IMR-90 (cell line): ENCODE measurements around the gene TMCC3. TPM values are rescaled to one million over a fixed set of nuclear protein-coding genes. Genes with fewer than 3 reads are reported as not detected.

Experiments
- ATAC-seq: fragments of 200-7000 bp; cut with Tn5 transposase; 2 replicates; pipeline ENCODE4 v1.9.1; 2020; ENCODE audit warnings: low read depth, mild to moderate bottlenecking, moderate library complexity
- BruUV-seq: library from RNA; stranded (reverse); fragments of 400-500 nt; replicated peaks from 2 replicates; lab custom pipeline; 2021; lab: Mats Ljungman, UMichigan
- CTCF ChIA-PET: fragments of 300-600 bp; formaldehyde crosslinking; extraction: SDS; loops from one replicate; lab custom pipeline; 2021; ENCODE audit warnings: antibody characterized with exemption; lab: Yijun Ruan, JAX
- POLR2A ChIA-PET: fragments of 300-600 bp; sonication (Branson Sonifier 250); formaldehyde crosslinking; loops from one replicate; lab custom pipeline; 2022; ENCODE audit warnings: antibody characterized with exemption; ENCODE audit not compliant: unreplicated experiment; lab: Charles Lee
- DNase-seq: peaks from one replicate; pipeline ENCODE4 v3.0.0; 2013
- H2AFZ ChIP-seq: replicated peaks from 2 replicates; pipeline ENCODE3; 2013; ENCODE audit warnings: low read length, mild to moderate bottlenecking; ENCODE audit not compliant: poor library complexity
- H2AK5ac ChIP-seq: 2 replicates; pipeline ENCODE4 v1.6.1; 2013; ENCODE audit warnings: low read depth, low read length, inconsistent platforms
- H2AK9ac ChIP-seq: replicated peaks from 2 replicates; pipeline ENCODE3; 2013; ENCODE audit warnings: mild to moderate bottlenecking, low read depth, low read length, moderate library complexity; ENCODE audit not compliant: poor library complexity
- H2BK120ac ChIP-seq: 2 replicates; pipeline ENCODE4 v1.6.1; 2013; ENCODE audit warnings: low read depth, low read length, inconsistent platforms
- H2BK15ac ChIP-seq: 3 replicates; pipeline ENCODE4 v1.6.1; 2013; ENCODE audit warnings: low read depth, low read length, inconsistent platforms
- H2BK20ac ChIP-seq: 2 replicates; pipeline ENCODE4 v1.6.1; 2013; ENCODE audit warnings: low read depth, mild to moderate bottlenecking, inconsistent platforms, low read length, moderate library complexity
- H2BK5ac ChIP-seq: 2 replicates; pipeline ENCODE4 v1.6.1; 2013; ENCODE audit warnings: mild to moderate bottlenecking, low read depth, low read length, inconsistent platforms; ENCODE audit not compliant: poor library complexity, severe bottlenecking
- H3K14ac ChIP-seq: replicated peaks from 2 replicates; pipeline ENCODE4 v1.6.1; 2013; ENCODE audit warnings: low read depth, low read length, inconsistent platforms
- H3K18ac ChIP-seq: 2 replicates; pipeline ENCODE4 v1.6.1; 2013; ENCODE audit warnings: low read depth, low read length, control low read depth
- H3K23ac ChIP-seq: 2 replicates; pipeline ENCODE4 v1.6.1; 2013; ENCODE audit warnings: low read depth, low read length, inconsistent platforms
- H3K27ac ChIP-seq: 2 replicates; pipeline ENCODE4 v1.5.1; 2013; ENCODE audit warnings: mild to moderate bottlenecking, control low read depth, low read length; ENCODE audit not compliant: insufficient read depth
- H3K27me3 ChIP-seq: 2 replicates; pipeline ENCODE4 v1.6.1; 2013; ENCODE audit warnings: low read length; ENCODE audit not compliant: control insufficient read depth, insufficient read depth
- H3K36me3 ChIP-seq: 2 replicates; pipeline ENCODE4 v1.6.1; 2013; ENCODE audit warnings: low read length, mixed read lengths; ENCODE audit not compliant: control insufficient read depth, insufficient read depth
- H3K4ac ChIP-seq: 2 replicates; pipeline ENCODE4 v1.6.1; 2013; ENCODE audit warnings: low read depth, low read length, inconsistent platforms
- H3K4me1 ChIP-seq: 2 replicates; pipeline ENCODE4 v1.6.1; 2013; ENCODE audit warnings: low read length, mixed read lengths; ENCODE audit not compliant: control insufficient read depth, insufficient read depth
- H3K4me2 ChIP-seq: 2 replicates; pipeline ENCODE4 v1.6.1; 2013; ENCODE audit warnings: low read depth, mild to moderate bottlenecking, control low read depth, low read length, moderate library complexity
- H3K4me3 ChIP-seq: 2 replicates; pipeline ENCODE4 v1.5.1; 2013; ENCODE audit warnings: low read depth, mild to moderate bottlenecking, control low read depth, low read length, moderate library complexity; ENCODE audit not compliant: insufficient read depth
- H3K56ac ChIP-seq: 2 replicates; pipeline ENCODE4 v1.6.1; 2013; ENCODE audit warnings: low read length, inconsistent platforms; ENCODE audit not compliant: insufficient read depth; ENCODE audit errors: extremely low read depth
- H3K79me1 ChIP-seq, 2 experiments: 2 replicates each; pipeline ENCODE4 v1.6.1; 2013; ENCODE audit warnings: low read length in 2 of 2, inconsistent platforms in 1 of 2, low read depth in 1 of 2
- H3K9ac ChIP-seq: 2 replicates; pipeline ENCODE4 v1.6.1; 2013; ENCODE audit warnings: low read depth, low read length, control low read depth
- H3K9me1 ChIP-seq: 2 replicates; pipeline ENCODE4 v1.6.1; 2013; ENCODE audit warnings: low read length, inconsistent platforms; ENCODE audit not compliant: insufficient read depth
- H3K9me3 ChIP-seq: 2 replicates; pipeline ENCODE4 v1.6.1; 2013; ENCODE audit warnings: low read length; ENCODE audit not compliant: control insufficient read depth, insufficient read depth
- H4K20me1 ChIP-seq: 2 replicates; pipeline ENCODE4 v1.6.1; 2013; ENCODE audit warnings: low read length, inconsistent platforms; ENCODE audit not compliant: insufficient read depth
- H4K5ac ChIP-seq: 2 replicates; pipeline ENCODE4 v1.6.1; 2013; ENCODE audit warnings: mild to moderate bottlenecking, low read depth, low read length, control low read depth
- H4K8ac ChIP-seq, 2 experiments: 2 replicates each; pipeline ENCODE4 v1.6.1; 2013; ENCODE audit warnings: low read depth in 2 of 2, low read length in 2 of 2, control low read depth in 1 of 2, inconsistent platforms in 1 of 2
- H4K91ac ChIP-seq: 2 replicates; pipeline ENCODE4 v1.6.1; 2013; ENCODE audit warnings: low read depth, low read length, inconsistent platforms; ENCODE audit not compliant: insufficient read depth
- BHLHE40 ChIP-seq: fragments of 150-350 bp; IDR thresholded peaks from 2 replicates; pipeline ENCODE4 v1.6.1; 2016; ENCODE audit warnings: mild to moderate bottlenecking, low read depth, low read length
- CEBPB ChIP-seq: IDR thresholded peaks from 2 replicates; pipeline ENCODE4 v1.6.1; 2012; ENCODE audit warnings: low read depth, low read length, improper control_type of control experiment
- CHD1 ChIP-seq: IDR thresholded peaks from 2 replicates; pipeline ENCODE4 v1.6.1; 2012; ENCODE audit warnings: low read depth, low read length, improper control_type of control experiment
- FOS ChIP-seq: fragments of 150-350 bp; IDR thresholded peaks from 2 replicates; pipeline ENCODE4 v1.6.1; 2016; ENCODE audit warnings: low read depth, low read length
- MAFK ChIP-seq: IDR thresholded peaks from 2 replicates; pipeline ENCODE4 v1.6.1; 2012; ENCODE audit warnings: low read depth, low read length, improper control_type of control experiment
- MAZ ChIP-seq: IDR thresholded peaks from 2 replicates; pipeline ENCODE4 v1.6.1; 2012; ENCODE audit warnings: low read depth, mild to moderate bottlenecking, low read length, improper control_type of control experiment, moderate library complexity, borderline replicate concordance
- MXI1 ChIP-seq: IDR thresholded peaks from 2 replicates; pipeline ENCODE4 v1.6.1; 2012; ENCODE audit warnings: low read depth, mild to moderate bottlenecking, low read length, moderate library complexity, borderline replicate concordance
- NFE2L2 ChIP-seq: fragments of 150-350 bp; IDR thresholded peaks from 2 replicates; pipeline ENCODE4 v1.6.1; 2016; ENCODE audit warnings: low read depth, mild to moderate bottlenecking, low read length
- POLR2A ChIP-seq: IDR thresholded peaks from 2 replicates; pipeline ENCODE4 v1.6.1; 2012; ENCODE audit warnings: mild to moderate bottlenecking, low read depth, low read length
- RAD21 ChIP-seq: IDR thresholded peaks from 2 replicates; pipeline ENCODE4 v1.6.1; 2012; ENCODE audit warnings: low read length, improper control_type of control experiment
- RCOR1 ChIP-seq: IDR thresholded peaks from 2 replicates; pipeline ENCODE4 v1.6.1; 2012; ENCODE audit warnings: mild to moderate bottlenecking, low read length, improper control_type of control experiment; ENCODE audit not compliant: insufficient replicate concordance
- RFX5 ChIP-seq: IDR thresholded peaks from 2 replicates; pipeline ENCODE4 v1.8.0; 2012; ENCODE audit warnings: low read depth, mild to moderate bottlenecking, low read length, moderate library complexity
- SMC3 ChIP-seq: fragments of 150-350 bp; IDR thresholded peaks from 2 replicates; pipeline ENCODE4 v1.6.1; 2016; ENCODE audit warnings: low read depth, mild to moderate bottlenecking, antibody characterized with exemption, low read length, moderate library complexity
- WGBS, 2 experiments: methylation state at CpG; one replicate each; pipeline versions ENCODE4 v1.1.5 to v1.1.7; 2013; ENCODE audit warnings: missing lambda C conversion rate in 2 of 2; ENCODE audit not compliant: insufficient read length in 1 of 2; ENCODE audit errors: extremely low coverage in 2 of 2; 5-methylcytosine and 5-hydroxymethylcytosine counted together
- dilution Hi-C: fragments of 300-500 bp; cut with HindIII; formaldehyde crosslinking; loops from one replicate; pipeline ENCODE4 v1.14.3; 2018; ENCODE audit warnings: low sequenced_read_pairs; ENCODE audit not compliant: unreplicated experiment
- in situ Hi-C: fragments of 300-500 bp; cut with MboI; formaldehyde crosslinking; loops from 3 replicates; pipeline ENCODE4 v1.14.3; 2019; ENCODE audit warnings: low sequenced_read_pairs, inconsistent platforms, mixed read lengths
- intact Hi-C: fragments of 100-400 bp; cut with micrococcal nuclease; formaldehyde crosslinking; loops from 2 replicates; pipeline ENCODE4 v1.10.0; 2022
- polyA plus RNA-seq, 3 experiments: library from polyadenylated mRNA; depleted of rRNA; stranded (reverse); fragments of >200 nt; gene quantifications; 2 replicates each; pipeline ENCODE4 v1.2.3, GENCODE V29; 2012; ENCODE audit warnings: low replicate concordance in 1 of 3
- total RNA-seq: library from RNA; depleted of rRNA; stranded (reverse); fragments of >200 nt; gene quantifications from 2 replicates; pipeline ENCODE4 v1.2.3, GENCODE V29; 2012
- TF ChIP-seq, protein P1 (sequence below): fragments of 150-350 bp; IDR thresholded peaks from 2 replicates; pipeline ENCODE4 v1.6.1; 2017; ENCODE audit warnings: mild to moderate bottlenecking, antibody characterized with exemption, low read length, low read depth
- TF ChIP-seq, protein P2 (sequence below): fragments of 150-350 bp; IDR thresholded peaks from 2 replicates; pipeline ENCODE4 v1.6.1; 2016; ENCODE audit warnings: low read depth, mild to moderate bottlenecking, low read length, moderate library complexity, borderline replicate concordance
- TF ChIP-seq, protein P3 (sequence below): conservative IDR thresholded peaks from 2 replicates; pipeline ENCODE4 v1.5.1; 2012; ENCODE audit warnings: mild to moderate bottlenecking, low read depth, low read length, improper control_type of control experiment

Gene TMCC3
- total and polyA plus RNA-seq, 2 of the 4 experiments (the other 2 are of a cell fraction): 0.14 to 0.36 TPM

DNA sequence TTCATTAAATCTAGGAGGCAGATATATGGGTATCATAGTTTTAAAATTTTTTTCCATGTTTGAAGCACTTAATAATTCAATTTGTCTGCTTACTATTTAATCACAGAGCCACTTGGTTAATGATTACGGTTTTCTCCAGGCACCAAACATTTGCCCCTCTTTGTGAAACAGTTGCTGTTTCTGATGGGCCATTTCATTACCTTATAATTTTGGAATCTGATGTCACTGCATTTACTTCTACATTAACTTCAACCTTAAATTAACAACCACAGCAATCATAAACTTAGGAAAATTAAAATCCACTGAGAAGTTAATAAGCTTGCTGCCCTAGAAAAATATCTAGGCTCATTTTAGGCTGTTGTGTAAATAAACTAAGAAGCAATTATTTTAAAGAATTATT, 17.0 kb downstream of the TMCC3 start:
- H3K4me3 ChIP-seq: no peak overlapping the region
- no peaks in the 10 kb centered on the region for H4K20me1 ChIP-seq
- in situ Hi-C loops (no loop called here), dilution Hi-C loops (no loop called here), intact Hi-C loops (no loop called here)
- H2BK5ac ChIP-seq: no peak overlapping the region
- H3K4me1 ChIP-seq: no peaks in the 10 kb centered on the region
- H2BK15ac ChIP-seq: no peak overlapping the region
- no peak overlapping the region for H2BK20ac ChIP-seq
- H3K14ac ChIP-seq: no peak overlapping the region
- H2AK9ac ChIP-seq: no peak overlapping the region
- no peaks in the 10 kb centered on the region for H3K9me1 ChIP-seq
- ChIA-PET CTCF (no interaction called here), POLR2A (no interaction called here)
- no peak overlapping the region for H3K18ac ChIP-seq
- H3K27me3 ChIP-seq: peaks cover 4% of the 10 kb centered on the region
- no peak overlapping the region for H2AK5ac ChIP-seq
- no peak overlapping the region for H3K56ac ChIP-seq
- DNase-seq (no peak), ATAC-seq (no peak)
- no peak overlapping the region for H2BK120ac ChIP-seq
- no peak overlapping the region for H3K4me2 ChIP-seq
- H3K9me3 ChIP-seq: no peaks in the 10 kb centered on the region
- no peak for TF ChIP-seq FOS
- TF ChIP-seq MAFK: no peak
- TF ChIP-seq, protein P1, sequence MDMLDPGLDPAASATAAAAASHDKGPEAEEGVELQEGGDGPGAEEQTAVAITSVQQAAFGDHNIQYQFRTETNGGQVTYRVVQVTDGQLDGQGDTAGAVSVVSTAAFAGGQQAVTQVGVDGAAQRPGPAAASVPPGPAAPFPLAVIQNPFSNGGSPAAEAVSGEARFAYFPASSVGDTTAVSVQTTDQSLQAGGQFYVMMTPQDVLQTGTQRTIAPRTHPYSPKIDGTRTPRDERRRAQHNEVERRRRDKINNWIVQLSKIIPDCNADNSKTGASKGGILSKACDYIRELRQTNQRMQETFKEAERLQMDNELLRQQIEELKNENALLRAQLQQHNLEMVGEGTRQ: no peak
- no peak for TF ChIP-seq CHD1
- TF ChIP-seq POLR2A: no peak
- no peak for TF ChIP-seq CEBPB
- no peak for TF ChIP-seq MAZ
- no peak for TF ChIP-seq MXI1
- no peak for TF ChIP-seq RFX5
- TF ChIP-seq SMC3: no peak
- no peak for TF ChIP-seq RAD21
- TF ChIP-seq, protein P2, sequence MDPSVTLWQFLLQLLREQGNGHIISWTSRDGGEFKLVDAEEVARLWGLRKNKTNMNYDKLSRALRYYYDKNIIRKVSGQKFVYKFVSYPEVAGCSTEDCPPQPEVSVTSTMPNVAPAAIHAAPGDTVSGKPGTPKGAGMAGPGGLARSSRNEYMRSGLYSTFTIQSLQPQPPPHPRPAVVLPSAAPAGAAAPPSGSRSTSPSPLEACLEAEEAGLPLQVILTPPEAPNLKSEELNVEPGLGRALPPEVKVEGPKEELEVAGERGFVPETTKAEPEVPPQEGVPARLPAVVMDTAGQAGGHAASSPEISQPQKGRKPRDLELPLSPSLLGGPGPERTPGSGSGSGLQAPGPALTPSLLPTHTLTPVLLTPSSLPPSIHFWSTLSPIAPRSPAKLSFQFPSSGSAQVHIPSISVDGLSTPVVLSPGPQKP: no peak
- no peak for TF ChIP-seq RCOR1
- TF ChIP-seq, protein P3, sequence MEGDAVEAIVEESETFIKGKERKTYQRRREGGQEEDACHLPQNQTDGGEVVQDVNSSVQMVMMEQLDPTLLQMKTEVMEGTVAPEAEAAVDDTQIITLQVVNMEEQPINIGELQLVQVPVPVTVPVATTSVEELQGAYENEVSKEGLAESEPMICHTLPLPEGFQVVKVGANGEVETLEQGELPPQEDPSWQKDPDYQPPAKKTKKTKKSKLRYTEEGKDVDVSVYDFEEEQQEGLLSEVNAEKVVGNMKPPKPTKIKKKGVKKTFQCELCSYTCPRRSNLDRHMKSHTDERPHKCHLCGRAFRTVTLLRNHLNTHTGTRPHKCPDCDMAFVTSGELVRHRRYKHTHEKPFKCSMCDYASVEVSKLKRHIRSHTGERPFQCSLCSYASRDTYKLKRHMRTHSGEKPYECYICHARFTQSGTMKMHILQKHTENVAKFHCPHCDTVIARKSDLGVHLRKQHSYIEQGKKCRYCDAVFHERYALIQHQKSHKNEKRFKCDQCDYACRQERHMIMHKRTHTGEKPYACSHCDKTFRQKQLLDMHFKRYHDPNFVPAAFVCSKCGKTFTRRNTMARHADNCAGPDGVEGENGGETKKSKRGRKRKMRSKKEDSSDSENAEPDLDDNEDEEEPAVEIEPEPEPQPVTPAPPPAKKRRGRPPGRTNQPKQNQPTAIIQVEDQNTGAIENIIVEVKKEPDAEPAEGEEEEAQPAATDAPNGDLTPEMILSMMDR: no peak
- TF ChIP-seq NFE2L2: no peak
- no peak for TF ChIP-seq BHLHE40
- H4K91ac ChIP-seq: no peak overlapping the region
- H4K8ac ChIP-seq: no peak overlapping the region
- no peak overlapping the region for H4K5ac ChIP-seq
- WGBS, 2 experiments: no CpG with 5 or more reads among the region's 1 CpG
- no peaks in the 10 kb centered on the region for H3K79me1 ChIP-seq
- no peak overlapping the region for H3K9ac ChIP-seq
- no TSS peak for BruUV-seq
- no peak overlapping the region for H3K23ac ChIP-seq
- H3K4ac ChIP-seq: no peak overlapping the region
- H3K36me3 ChIP-seq: no peaks in the 10 kb centered on the region
- no peak overlapping the region for H2AFZ ChIP-seq
- no peak overlapping the region for H3K27ac ChIP-seq
